HepG2 (cell line): ENCODE data around the gene ARTN. TPM values are rescaled to one million over a fixed set of nuclear protein-coding genes. Genes with fewer than 3 reads are reported as not detected.

Source experiments
- ATAC-seq: fragments of 200-7000 bp; cut with Tn5 transposase; 3 replicates; pipeline ENCODE4 v1.9.1; 2020; ENCODE audit warnings: mild to moderate bottlenecking, moderate library complexity
- BruUV-seq: library from RNA; stranded (reverse); fragments of 400-500 nt; replicated peaks from 2 replicates; lab custom pipeline; 2021; lab: Mats Ljungman, UMichigan
- CTCF ChIA-PET: fragments of 300-600 bp; formaldehyde crosslinking; extraction: SDS; loops from one replicate; lab custom pipeline; 2021; ENCODE audit warnings: low total read pairs, inconsistent platforms, low intra/inter-chr PET ratio; lab: Yijun Ruan, JAX
- POLR2A ChIA-PET: fragments of 350-600 bp; sonication (Branson Sonifier 250); formaldehyde crosslinking; loops from one replicate; lab custom pipeline; 2020; ENCODE audit warnings: antibody characterized with exemption, inconsistent platforms; lab: Yijun Ruan, JAX
- DNase-seq: peaks from one replicate; pipeline ENCODE4 v3.0.0-alpha.2; 2015; ENCODE audit warnings: low spot score
- FAIRE-seq: peaks from 3 replicates; lab custom pipeline; 2011; peaks lifted over from hg19 to GRCh38; lab: Jason Lieb, UNC
- H2AFZ ChIP-seq: one replicate; pipeline ENCODE4 v1.6.1; 2011; ENCODE audit warnings: low read length, inconsistent platforms
- H3K27ac ChIP-seq: fragments of 300-600 bp; 3 replicates; pipeline ENCODE4 v1.8.0; 2011; ENCODE audit warnings: mixed run types, mild to moderate bottlenecking, mixed read lengths, low read length, inconsistent platforms; ENCODE audit not compliant: insufficient read depth; ENCODE audit errors: extremely low read length
- H3K27me3 ChIP-seq, 2 experiments: fragments of 200-600 bp in 1 of 2; 2 replicates in 1 of 2; 3 replicates in 1 of 2; pipeline versions ENCODE4 v1.6.0 to v1.8.0; 2011; ENCODE audit warnings: low read length in 2 of 2, mild to moderate bottlenecking in 2 of 2, moderate library complexity in 2 of 2, inconsistent platforms in 1 of 2; ENCODE audit not compliant: insufficient read depth in 2 of 2, control insufficient read depth in 1 of 2
- H3K36me3 ChIP-seq, 2 experiments: fragments of 200-600 bp in 1 of 2; replicated peaks in 1 of 2; 2 replicates in 1 of 2; 3 replicates in 1 of 2; pipeline versions ENCODE4 v1.5.1 to v1.8.0; 2011; ENCODE audit warnings: low read length in 2 of 2, inconsistent platforms in 1 of 2; ENCODE audit not compliant: insufficient read depth in 2 of 2, control insufficient read depth in 1 of 2
- H3K4me1 ChIP-seq: 2 replicates; pipeline ENCODE4 v1.5.1; 2012; ENCODE audit warnings: low read length, inconsistent platforms; ENCODE audit not compliant: insufficient read depth
- H3K4me2 ChIP-seq: 2 replicates; pipeline ENCODE4 v1.6.0; 2011; ENCODE audit warnings: low read depth, low read length, inconsistent platforms
- H3K4me3 ChIP-seq, 3 experiments: fragments of 200-600 bp in 1 of 3; sonication (generic), shearing (Covaris generic) in 1 of 3; replicated peaks in 1 of 3; 2 replicates each; pipeline ENCODE4 v1.5.1; 2011 to 2016; ENCODE audit warnings: low read length in 3 of 3, inconsistent platforms in 2 of 3, low read depth in 2 of 3, mild to moderate bottlenecking in 2 of 3, control low read depth in 1 of 3, mixed read lengths in 1 of 3; ENCODE audit not compliant: insufficient read depth in 1 of 3
- H3K79me2 ChIP-seq: one replicate; pipeline ENCODE4 v1.6.1; 2011; ENCODE audit warnings: low read length, inconsistent platforms; ENCODE audit not compliant: insufficient read depth
- H3K9ac ChIP-seq: 2 replicates; pipeline ENCODE4 v1.6.0; 2011; ENCODE audit warnings: mild to moderate bottlenecking, low read depth, low read length, inconsistent platforms; ENCODE audit not compliant: insufficient read depth
- H3K9me3 ChIP-seq: 2 replicates; pipeline ENCODE4 v1.5.1; 2012; ENCODE audit warnings: mild to moderate bottlenecking, low read length
- H4K20me1 ChIP-seq: 2 replicates; pipeline ENCODE4 v1.6.0; 2011; ENCODE audit warnings: inconsistent platforms, mild to moderate bottlenecking, low read length, moderate library complexity; ENCODE audit not compliant: insufficient read depth
- AKNA ChIP-seq: sonication (generic); formaldehyde crosslinking; IDR thresholded peaks from 2 replicates; pipeline ENCODE4 v1.4.0; 2020; ENCODE audit warnings: missing genetic modification reagents, borderline replicate concordance
- FOXJ3 ChIP-seq: sonication (generic); formaldehyde crosslinking; IDR thresholded peaks from 2 replicates; pipeline ENCODE4 v1.4.0; 2020; ENCODE audit warnings: missing genetic modification reagents, mild to moderate bottlenecking, borderline replicate concordance
- FOXK2 ChIP-seq: fragments of 450-650 bp; IDR thresholded peaks from 2 replicates; pipeline ENCODE4 v1.6.1; 2016
- NR3C1 ChIP-seq: sonication (generic); formaldehyde crosslinking; IDR thresholded peaks from 2 replicates; pipeline ENCODE4 v1.4.0; 2020; ENCODE audit warnings: missing genetic modification reagents
- PHF21A ChIP-seq: sonication (generic); formaldehyde crosslinking; IDR thresholded peaks from 2 replicates; pipeline ENCODE4 v1.5.0; 2020; ENCODE audit warnings: mild to moderate bottlenecking, missing genetic modification reagents
- SIX1 ChIP-seq: sonication (generic); formaldehyde crosslinking; IDR thresholded peaks from 2 replicates; pipeline ENCODE4 v1.4.0; 2020; ENCODE audit warnings: missing genetic modification reagents, borderline replicate concordance
- TCF12 ChIP-seq, 2 experiments: fragments of 450-650 bp in 1 of 2; sonication (generic) in 1 of 2; formaldehyde crosslinking in 1 of 2; IDR thresholded peaks; 2 replicates each; pipeline versions ENCODE4 v1.6.1 to v1.8.0; 2017 to 2022; ENCODE audit warnings: antibody characterized with exemption in 1 of 2, mild to moderate bottlenecking in 1 of 2, missing genetic modification reagents in 1 of 2, moderate library complexity in 1 of 2
- ZMAT3 ChIP-seq: sonication (generic); formaldehyde crosslinking; conservative IDR thresholded peaks from 2 replicates; pipeline ENCODE4 v1.7.0; 2021; ENCODE audit warnings: missing genetic modification reagents
- ZNF326 ChIP-seq: sonication (generic); formaldehyde crosslinking; IDR thresholded peaks from 2 replicates; pipeline ENCODE4 v1.4.0; 2020; ENCODE audit warnings: missing genetic modification reagents, borderline replicate concordance
- WGBS: methylation state at CpG from one replicate; pipeline ENCODE4 v1.1.6; 2017; ENCODE audit warnings: low lambda C conversion rate; 5-methylcytosine and 5-hydroxymethylcytosine counted together
- in situ Hi-C: cut with HindIII; loops from 2 replicates; pipeline ENCODE4 v1.10.0; 2017; ENCODE audit warnings: low pct_unique_long_range_greater_than_20kb; ENCODE audit not compliant: extremely low pct_ligation_motif_present
- intact Hi-C: fragments of 100-400 bp; cut with micrococcal nuclease; formaldehyde crosslinking; loops from one replicate; pipeline ENCODE4 v1.10.0; 2022; ENCODE audit not compliant: unreplicated experiment
- polyA plus RNA-seq, 8 experiments: library from polyadenylated mRNA; depleted of rRNA in 3 of 8; stranded (reverse) in 7 of 8; unstranded in 1 of 8; fragments of >200 nt; fragmentation: Illumina TruSeq in 4 of 8; extraction: Trizol in 4 of 8; gene quantifications; 2 replicates each; pipeline versions ENCODE4 v1.2.1 to v1.2.3, GENCODE V29; 2011 to 2016; ENCODE audit warnings: low read depth in 4 of 8, missing spikeins in 1 of 8, mixed read lengths in 1 of 8; ENCODE audit not compliant: insufficient read depth in 1 of 8
- total RNA-seq, 5 experiments: library from RNA; depleted of rRNA; stranded (reverse); fragments of >200 nt; fragmentation: Illumina TruSeq; extraction: Trizol; gene quantifications; 2 replicates each; pipeline ENCODE4 v1.2.3, GENCODE V29; 2016; ENCODE audit warnings: low read depth in 1 of 5
- TF ChIP-seq, protein P1 (sequence below): sonication (generic); formaldehyde crosslinking; IDR thresholded peaks from 2 replicates; pipeline ENCODE4 v1.5.0; 2020; ENCODE audit warnings: missing genetic modification reagents

ARTN gene
- total and polyA plus RNA-seq, 2 of the 13 experiments (the other 11 are each of a cell fraction or from before 2014, with no cell fraction given), result 0.11 to 0.62 TPM

GRCh38 chr1:43913051-43913501, 20.5 kb upstream of the ARTN start:
- no peak overlapping the region for H3K4me3 ChIP-seq
- H4K20me1 ChIP-seq, result no peaks in the 10 kb centered on the region
- H3K27me3 ChIP-seq, result no peaks in the 10 kb centered on the region
- in situ Hi-C loops, result no loop called here
- no peaks in the 10 kb centered on the region for H3K36me3 ChIP-seq
- no peaks in the 10 kb centered on the region for H3K79me2 ChIP-seq
- TF ChIP-seq AKNA (CRISPR knock-in tag), result no peak
- TF ChIP-seq SIX1, result no peak
- no peak for TF ChIP-seq PHF21A (CRISPR knock-in tag)
- no peak for TF ChIP-seq NR3C1 (CRISPR knock-in tag)
- no peak for TF ChIP-seq ZNF326
- TF ChIP-seq, protein P1, sequence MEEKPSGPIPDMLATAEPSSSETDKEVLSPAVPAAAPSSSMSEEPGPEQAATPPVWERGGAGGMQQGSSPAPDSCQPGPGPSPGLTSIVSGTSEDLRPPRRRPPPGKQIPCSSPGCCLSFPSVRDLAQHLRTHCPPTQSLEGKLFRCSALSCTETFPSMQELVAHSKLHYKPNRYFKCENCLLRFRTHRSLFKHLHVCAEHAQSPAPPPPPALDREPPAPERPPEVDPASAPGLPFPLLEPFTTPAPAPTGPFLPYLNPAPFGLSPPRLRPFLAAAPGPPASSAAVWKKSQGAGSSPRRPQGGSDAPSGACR (CRISPR knock-in tag), result no peak
- TF ChIP-seq TCF12 (IDR thresholded peaks at IDR 0.05), result no peak
- TF ChIP-seq TCF12 (CRISPR knock-in tag; IDR thresholded peaks at IDR 0.05), result no peak
- no peak for TF ChIP-seq FOXJ3 (CRISPR knock-in tag)
- no peak for TF ChIP-seq ZMAT3 (CRISPR knock-in tag)
- no peak for TF ChIP-seq FOXK2
- no peak overlapping the region for H3K27ac ChIP-seq
- no peak overlapping the region for H3K9ac ChIP-seq
- ATAC-seq (no peak), DNase-seq (no peak), FAIRE-seq (no peak)
- no TSS peak for BruUV-seq
- ChIA-PET CTCF (no interaction called here), POLR2A (no interaction called here)
- H3K9me3 ChIP-seq, result no peaks in the 10 kb centered on the region
- no peak overlapping the region for H3K4me2 ChIP-seq
- no peaks in the 10 kb centered on the region for H3K4me1 ChIP-seq
- H2AFZ ChIP-seq, result no peak overlapping the region
- intact Hi-C loops, result no loop called here
- WGBS, result 94% methylated on average over 7 of the region's 7 CpGs
